ENCODE results near the gene HRH3.

- TF ChIP-seq CTCF (IDR thresholded peaks at IDR 0.05): no peak
- no peak for TF ChIP-seq POLR2A (IDR thresholded peaks at IDR 0.05)
These were observed 21.4 kb upstream of the HRH3 start for GRCh38 chr20:62241506-62241905.
